LoVo (cell line): ENCODE data around the gene ANGEL1.

Experiments
- DNase-seq: peaks from one replicate; pipeline ENCODE4 v3.0.0-alpha.2; 2016; ENCODE audit warnings: low spot score

Gene ANGEL1

DNA sequence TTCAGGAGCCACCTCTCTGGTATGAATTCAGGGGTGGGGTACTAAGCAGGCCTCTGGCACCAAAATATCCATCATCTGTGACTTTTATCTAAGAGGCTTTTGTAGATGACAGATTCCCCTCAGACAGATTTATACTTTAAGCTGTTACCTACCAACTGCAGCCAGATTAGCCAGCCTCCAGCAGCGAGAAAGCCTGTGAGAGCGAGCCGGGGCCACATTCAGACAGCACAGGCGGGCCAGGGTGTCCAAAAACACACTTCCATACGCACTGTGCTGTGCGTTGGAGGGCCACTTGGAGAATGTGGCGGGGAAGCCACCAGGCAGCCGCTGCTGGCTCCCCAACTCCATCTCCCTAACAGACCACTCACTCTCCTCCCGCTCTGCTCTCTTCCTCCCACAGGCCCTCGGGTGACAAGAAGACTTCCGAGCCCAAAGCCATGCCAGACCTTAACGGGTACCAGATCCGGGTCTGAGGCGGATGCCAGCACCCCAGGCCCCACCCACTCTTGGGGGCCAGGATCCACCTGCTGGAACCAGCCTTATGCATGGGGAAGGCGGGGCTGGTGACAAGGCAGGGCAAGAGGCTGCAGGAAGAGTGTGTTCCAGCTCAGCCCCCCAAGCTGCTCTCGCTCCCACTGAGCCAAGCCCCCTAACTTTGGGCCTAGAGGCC, 34.0 kb downstream of the ANGEL1 start:
- DNase-seq: no peak

DNA sequence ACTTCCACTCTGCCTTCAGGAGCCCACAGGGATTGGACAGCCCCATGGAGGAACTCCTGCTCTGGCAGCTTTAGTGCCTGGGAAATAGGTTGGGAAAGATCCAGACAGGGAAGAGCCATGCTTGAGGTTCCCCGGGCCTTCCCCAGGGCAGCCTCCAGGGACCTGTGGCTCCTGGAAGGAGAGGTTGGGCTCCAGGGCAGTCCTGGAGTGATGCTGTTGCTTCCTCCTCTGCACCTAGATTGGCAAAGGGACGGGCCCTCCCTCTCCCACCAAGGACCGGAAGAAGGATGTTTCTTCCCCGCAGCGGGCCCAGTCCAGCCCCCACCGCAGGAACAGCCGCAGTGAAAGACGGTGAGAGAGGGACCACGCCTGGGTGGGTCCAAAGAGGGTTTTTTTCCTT, 35.0 kb downstream of the ANGEL1 start:
- DNase-seq: no peak

GRCh38 chr14:76776428-76777251, 36.0 kb downstream of the ANGEL1 start:
- DNase-seq: no peak

DNA sequence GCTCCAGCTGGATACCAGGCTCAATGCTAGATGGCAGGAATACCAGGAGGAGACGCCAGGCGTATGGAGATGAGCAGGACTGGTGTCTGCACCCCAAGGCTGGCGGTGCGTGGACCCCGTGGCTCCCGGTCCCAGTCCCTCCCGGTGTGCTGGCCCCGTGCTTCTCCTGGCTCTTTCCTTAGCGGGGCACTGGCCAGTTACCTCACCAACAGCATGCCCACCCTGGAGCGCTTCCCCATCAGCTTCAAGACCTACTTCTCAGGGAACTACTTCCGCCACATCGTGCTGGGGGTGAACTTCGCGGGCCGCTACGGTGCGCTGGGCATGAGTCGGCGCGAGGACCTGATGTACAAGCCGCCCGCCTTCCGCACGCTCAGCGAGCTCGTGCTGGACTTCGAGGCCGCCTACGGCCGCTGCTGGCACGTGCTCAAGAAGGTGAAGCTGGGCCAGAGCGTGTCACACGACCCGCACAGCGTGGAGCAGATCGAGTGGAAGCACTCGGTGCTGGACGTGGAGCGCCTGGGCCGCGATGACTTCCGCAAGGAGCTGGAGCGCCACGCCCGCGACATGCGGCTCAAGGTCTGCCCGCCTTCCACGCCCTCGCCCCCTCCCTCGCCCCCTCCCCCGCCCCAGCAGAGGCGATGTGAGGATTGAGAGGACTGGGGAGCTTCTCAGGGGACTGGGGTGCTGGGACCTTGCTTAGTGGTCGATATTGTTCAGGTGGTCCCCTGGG, 36.8 kb downstream of the ANGEL1 start:
- no peak for DNase-seq

DNA sequence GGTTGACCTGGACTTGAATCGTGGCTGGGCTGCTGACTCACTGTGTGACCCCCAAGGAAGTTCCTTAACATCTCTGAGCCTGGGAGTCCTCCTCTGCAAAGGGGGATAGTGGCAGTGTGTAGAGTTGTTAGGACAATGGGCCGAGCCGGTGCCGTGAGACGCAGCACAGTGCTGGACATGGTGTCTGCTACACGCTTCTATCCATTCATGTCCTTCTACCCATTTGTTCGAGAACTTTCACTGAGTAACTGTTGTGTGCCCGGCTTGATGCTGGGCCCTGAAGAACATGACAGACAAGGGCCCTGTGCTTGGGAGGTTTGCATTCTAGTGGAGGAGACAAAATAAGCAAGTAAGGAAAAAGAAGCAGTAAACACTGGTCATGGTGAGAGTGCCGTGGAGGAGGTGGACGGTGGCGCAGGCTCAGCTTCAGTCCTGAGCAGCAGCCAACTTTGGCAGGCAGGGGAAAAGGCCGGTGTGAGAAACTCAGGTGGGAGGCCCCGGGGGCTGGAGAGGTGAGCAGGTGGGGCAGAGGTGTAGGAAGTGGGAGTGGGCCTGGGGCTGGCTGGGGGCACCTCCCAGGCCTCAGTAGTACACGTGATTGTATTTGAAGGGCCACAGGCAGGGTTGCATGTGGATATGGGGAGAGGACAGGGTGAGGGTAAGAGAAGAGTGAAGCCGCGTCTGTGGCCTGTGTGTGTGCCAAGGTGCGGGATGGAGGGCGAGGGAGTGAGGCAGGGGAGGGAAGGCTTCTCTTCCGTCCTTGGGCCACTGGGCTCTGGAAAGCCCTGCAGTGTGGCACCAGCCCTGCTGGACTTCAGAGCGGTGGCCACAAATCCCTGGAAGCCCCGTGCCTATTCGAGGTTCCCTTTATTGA, 37.6 kb downstream of the ANGEL1 start:
- DNase-seq: no peak

- no peak for DNase-seq
Observed at GRCh38 chr14:76773956-76774820, 38.5 kb downstream of the ANGEL1 start.

DNA sequence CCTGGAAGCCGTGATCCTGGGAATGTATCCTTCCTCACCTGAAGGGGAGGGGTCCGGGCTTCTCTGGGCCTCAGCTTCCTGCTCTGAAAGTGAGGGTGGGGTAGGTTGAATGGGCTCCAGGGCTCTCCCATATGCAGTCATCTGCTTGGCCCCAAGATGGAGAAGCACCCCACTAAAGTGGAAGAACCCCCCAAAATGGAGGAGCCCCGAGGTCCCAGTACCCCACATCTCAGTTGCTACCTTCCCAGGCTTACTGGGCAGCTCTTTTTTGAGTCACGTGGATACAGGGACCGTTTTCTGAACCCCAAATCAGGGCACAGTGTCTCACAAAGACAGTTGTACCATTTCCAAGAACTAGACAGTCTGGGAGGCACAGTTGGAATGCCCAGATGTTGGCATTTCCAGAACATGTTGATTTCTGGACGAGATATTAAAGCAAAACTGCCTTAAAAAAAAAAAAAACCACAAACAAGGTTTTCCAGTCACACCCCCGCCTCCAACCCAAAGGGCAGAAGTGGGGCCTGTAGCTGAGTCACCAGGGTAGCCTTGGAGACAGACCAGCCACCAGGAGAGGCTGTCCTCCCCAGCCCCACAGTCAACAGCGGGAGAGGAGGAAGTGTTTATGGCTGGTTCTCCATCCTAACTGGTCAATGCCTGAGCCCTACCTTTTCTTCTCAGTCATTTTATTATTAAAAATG, 39.3 kb downstream of the ANGEL1 start:
- peak; percentile 36 for DNase-seq

DNA sequence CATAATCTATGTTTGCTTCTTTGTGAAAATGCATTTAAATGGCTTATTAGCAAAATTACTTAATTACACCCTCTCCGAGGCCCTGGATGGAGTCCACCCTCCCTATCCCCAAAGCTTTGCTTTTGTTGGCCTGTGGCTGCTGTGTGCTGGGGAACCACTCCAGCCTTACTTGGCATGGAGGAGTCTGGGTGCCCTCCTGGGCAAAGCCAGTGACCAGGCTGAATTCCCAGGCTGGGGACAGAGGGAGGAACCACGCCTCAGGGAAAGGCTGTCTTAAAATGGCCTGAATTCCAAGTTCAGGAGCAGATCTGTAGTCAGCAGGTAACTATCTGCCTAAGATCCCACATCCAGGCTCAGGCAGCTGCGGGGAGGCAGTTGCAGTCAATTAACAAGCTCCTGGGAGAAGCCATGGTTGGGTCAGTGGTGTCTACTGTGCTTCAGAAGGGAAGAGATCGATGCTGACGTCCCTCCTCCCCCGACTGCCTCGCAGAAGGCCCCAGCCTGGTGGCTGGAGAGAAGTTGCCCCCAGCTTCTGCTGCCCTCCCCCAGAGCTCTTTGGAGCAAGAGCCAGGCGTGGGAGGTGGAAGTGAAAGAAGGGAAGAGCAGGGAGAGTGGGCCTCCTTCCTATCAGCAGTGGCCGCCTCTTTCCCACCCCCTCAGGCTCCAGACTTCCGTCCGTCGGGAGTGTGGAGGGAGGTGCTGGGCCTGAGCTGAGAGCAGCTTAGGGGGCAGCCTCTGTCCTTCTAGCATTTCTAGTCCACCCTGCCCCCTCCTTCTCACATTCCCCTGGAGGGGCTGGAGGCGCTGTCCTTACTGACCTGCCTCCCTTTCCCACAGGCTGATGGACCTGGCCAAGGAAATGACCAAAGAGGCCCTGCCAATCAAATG, 40.1 kb downstream of the ANGEL1 start:
- DNase-seq: no peak

- no peak for DNase-seq
Observed at GRCh38 chr14:76771437-76771980, 41.2 kb downstream of the ANGEL1 start.

DNA sequence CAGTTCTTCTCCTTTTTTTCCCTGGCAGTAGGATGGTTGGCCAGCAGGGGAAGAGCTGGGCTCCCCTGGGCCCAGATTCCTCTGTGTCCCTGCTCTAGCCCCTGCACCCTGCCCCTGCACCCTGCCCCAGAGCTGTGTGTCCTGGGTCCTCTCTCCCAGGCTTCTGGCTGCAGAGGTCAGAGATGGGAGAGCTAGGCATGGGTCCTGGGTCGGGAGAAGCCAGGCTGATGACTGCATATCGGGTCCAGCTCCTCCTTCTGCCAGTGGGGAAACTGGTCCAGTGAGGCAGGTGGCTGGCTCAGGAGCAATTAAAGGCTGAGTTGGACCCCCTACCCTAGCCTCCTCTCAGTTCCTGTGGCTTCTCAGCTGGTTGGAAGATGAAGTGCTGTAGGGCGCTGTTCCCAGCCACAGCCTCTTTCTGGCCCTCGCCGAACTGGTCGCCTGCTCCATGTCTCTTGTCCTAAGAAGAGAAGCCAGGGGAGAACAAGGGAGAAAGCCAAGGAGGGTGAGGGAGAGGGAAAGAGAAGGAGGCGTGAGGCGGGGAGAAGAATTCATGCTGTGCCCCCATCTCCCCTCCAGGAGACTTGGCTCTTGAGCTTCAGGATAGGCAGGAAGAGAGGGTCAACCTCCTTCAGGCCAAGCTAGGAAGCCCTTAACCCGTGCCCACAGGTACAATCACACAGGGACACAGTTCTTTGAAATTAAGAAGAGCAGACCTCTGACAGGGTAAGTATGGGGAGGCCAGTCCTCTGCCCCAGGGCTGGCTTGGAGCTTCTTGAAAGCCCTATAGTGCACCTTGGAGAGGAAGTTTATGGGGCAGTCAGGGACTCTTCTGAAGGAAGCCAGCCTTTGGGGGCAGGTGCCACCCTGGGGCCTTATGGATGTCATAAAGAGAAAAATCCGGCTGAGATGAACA, 41.9 kb downstream of the ANGEL1 start:
- no peak for DNase-seq

DNA sequence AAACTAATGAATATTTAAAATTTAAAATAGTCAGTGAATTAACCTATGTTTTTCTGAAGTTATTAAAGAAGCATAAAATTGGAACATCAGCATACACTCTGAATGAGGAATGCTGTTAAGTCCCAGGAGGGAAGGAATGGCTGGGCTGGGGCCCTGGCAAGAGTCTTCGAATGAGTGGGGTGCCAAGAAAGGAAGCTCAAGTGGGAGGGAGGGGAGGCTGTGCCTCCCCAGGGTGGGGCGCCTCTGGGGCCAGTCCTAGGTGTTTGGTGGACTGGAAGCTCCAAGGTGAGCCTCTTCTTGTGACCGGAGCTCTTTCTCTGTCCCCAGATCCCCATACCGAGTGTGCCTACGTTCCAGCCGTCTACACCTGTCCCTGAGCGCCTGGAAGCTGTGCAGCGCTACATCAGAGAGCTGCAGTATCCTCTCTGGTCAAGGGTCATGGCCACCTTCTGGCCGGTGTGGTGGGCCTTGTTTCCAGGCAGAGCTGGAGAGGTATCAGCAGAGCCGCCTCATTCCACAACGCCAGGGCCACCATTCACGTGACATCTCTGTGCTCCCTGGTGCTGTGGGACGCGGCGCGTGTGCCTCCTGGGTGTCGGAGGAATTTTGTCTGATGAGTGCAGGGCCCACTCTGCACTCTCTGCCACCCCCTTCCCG, 42.9 kb downstream of the ANGEL1 start:
- DNase-seq: no peak

GRCh38 chr14:76768671-76769500, 43.8 kb downstream of the ANGEL1 start:
- DNase-seq: no peak

DNA sequence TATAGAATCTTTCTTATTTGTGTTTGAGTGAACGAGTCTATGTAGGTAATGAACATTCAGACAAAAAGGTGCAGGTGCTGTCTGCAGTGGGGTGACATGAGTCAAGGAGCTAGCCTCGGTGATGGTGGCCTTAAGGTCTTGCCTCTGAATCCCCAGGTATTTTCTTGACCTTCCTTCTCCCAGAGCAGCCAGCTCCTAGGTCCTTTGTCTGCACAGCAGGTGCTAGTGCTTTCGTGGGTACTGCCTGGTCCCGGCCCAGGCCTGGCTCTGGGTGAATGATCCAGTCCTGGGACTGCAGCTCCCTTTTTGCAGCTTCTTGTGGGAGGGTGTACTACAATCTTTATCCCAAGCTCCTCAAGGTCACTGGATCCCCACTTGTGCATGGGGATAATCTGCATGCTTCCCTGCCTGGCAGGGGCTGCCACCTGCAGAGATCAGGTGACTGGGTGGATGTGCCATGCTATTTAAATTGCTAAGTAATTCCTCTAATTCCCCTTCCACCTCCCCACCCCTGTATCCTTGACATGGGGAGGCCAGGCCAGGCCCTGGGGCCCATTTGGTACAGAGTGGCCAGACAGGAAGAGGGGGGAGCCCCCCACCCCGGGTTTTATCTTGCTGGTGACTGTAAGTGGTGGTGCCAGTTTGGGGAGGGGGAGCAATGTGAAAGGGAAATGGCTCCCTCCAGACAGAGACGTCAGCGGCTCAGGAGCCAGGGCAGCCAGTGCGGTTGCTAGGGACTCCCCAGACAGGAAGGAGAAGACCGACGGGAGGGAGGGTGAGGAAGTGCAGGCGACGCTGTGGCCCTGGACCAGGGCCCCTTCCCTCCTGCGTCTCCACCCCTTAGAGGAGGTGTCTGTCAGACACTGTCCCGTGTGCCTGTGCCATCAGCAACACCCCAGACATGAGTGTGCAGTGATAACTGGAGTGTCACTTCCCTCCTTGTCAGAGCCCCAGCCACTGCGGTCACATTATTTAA, 44.7 kb downstream of the ANGEL1 start:
- DNase-seq: no peak

DNA sequence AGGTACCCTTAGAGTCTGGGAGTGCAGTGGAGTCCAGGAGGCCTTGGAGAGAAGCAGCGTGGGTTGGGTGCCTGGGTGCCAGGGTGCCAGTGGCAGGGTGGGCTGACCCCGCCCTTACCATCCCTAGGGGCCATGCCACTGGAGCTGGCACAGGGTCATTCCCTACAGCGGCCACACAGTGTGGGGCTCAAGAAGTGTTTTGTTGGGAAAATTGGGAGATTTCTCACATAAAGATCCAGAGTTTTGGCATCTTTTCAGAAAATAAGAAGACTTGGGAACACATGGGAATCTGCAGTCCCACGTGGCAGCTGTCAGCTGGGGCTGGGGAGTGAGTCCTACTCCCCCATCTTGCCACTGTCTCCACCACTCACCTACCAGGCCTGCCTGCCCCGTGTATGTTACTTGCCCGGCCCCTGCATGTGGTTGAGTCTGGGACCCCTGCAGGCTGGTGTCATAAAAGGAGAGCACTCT, 47.2 kb downstream of the ANGEL1 start:
- no peak for DNase-seq
